ENCODE data around the gene LRP1B. TPM values are rescaled to one million over a fixed set of nuclear protein-coding genes. Genes with fewer than 3 reads are reported as not detected.

The LRP1B gene
- total and polyA plus RNA-seq, 2 donors (not counting 1 experiment from before 2014, with no cell fraction given), result not detected

GRCh38 chr2:140584471-140584870 lies 1546.3 kb downstream of the LRP1B start:
- no peak overlapping the region for H2AFZ ChIP-seq (ENCODE audit: insufficient read depth, low read depth, low read length, poor library complexity, severe bottlenecking)
- Mint-ChIP-seq H3K27ac (no peak overlapping the region), H3K27me3 (no peaks in the 10 kb centered on the region), H3K4me3 (no peak overlapping the region), H3K9me3 (ENCODE audit: insufficient read depth) (no peaks in the 10 kb centered on the region), H3K4me1 (no peaks in the 10 kb centered on the region)
- no peak overlapping the region for H3K4me2 ChIP-seq (replicated peaks; ENCODE audit: low read depth, low read length, poor library complexity, severe bottlenecking)
- ChIA-PET POLR2A (no interaction called here), CTCF (no interaction called here)
- no peak for ATAC-seq (ENCODE audit: low read depth)
- no peaks in the 10 kb centered on the region for H3K27me3 ChIP-seq (replicated peaks in 1 of 4; ENCODE audit: control extremely low read depth in 1 of 4, control insufficient read depth in 3 of 4, insufficient read depth in 4 of 4, low read length in 3 of 4)
- H3K4me1 ChIP-seq (ENCODE audit: control insufficient read depth in 2 of 2, insufficient read depth in 2 of 2, low read length in 2 of 2), result no peaks in the 10 kb centered on the region
- no peaks in the 10 kb centered on the region for H3K36me3 ChIP-seq (replicated peaks in 1 of 2; ENCODE audit: control extremely low read depth in 1 of 2, control insufficient read depth in 1 of 2, extremely low read depth in 1 of 2, insufficient read depth in 2 of 2, low read length in 1 of 2)
- H3K4me3 ChIP-seq (ENCODE audit: control extremely low read depth in 1 of 5, extremely low read depth in 1 of 5, insufficient read depth in 1 of 5, low read depth in 2 of 5, low read length in 4 of 5), result no peak overlapping the region
- H3K27ac ChIP-seq (ENCODE audit: low read length in 2 of 2), result no peak overlapping the region
- H3K9me3 ChIP-seq (ENCODE audit: control extremely low read depth in 1 of 3, control insufficient read depth in 2 of 3, insufficient read depth in 1 of 3, low read length in 2 of 3), result no peaks in the 10 kb centered on the region
- TF ChIP-seq CTCF (IDR thresholded peaks at IDR 0.05) (no peak), EZH2 (IDR thresholded peaks at IDR 0.05; ENCODE audit: borderline replicate concordance, insufficient read depth, low read depth, low read length, poor library complexity, severe bottlenecking) (no peak)
- no peaks in the 10 kb centered on the region for H3K79me2 ChIP-seq (ENCODE audit: control insufficient read depth, insufficient read depth, low read length)
- H3K9ac ChIP-seq (ENCODE audit: low read length), result no peak overlapping the region
- no peaks in the 10 kb centered on the region for H4K20me1 ChIP-seq (ENCODE audit: control insufficient read depth, insufficient read depth, low read length, poor library complexity, severe bottlenecking)
- intact Hi-C loops (cut with micrococcal nuclease), result no loop called here
- DNase-seq, result no peak

DNA sequence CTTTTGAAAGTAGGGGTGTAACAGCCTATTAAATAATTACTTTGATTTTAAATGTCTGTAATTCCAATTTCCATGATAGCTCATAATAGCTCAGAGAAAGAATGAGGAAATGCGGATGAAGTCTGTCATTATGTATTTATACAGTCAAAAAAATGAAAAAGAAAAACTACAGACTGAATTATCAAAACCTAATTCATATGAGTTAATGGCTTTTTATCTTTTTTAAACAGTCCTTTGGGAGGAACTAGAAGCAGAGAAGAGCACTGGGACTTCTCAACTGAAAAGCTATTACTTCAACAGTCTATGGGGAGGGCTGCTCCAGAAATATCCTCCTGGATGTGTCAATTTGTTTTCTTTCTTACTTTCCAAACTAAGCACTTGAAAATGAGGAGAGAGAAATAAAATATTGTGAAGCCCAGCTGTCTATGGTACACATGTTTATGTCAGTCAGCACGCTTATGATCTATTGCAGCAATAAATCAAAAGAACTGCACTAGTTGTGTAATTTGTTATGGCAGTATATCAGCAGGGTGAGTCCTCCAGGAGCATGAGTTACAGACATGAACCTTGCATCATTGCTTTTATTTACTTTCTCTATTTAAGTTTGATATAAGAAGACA lies 1550.2 kb downstream of the LRP1B start:
- ChIA-PET POLR2A (no interaction called here), CTCF (no interaction called here)
- Mint-ChIP-seq H3K27me3 (no peaks in the 10 kb centered on the region), H3K27ac (no peak overlapping the region), H3K4me3 (no peak overlapping the region), H3K4me1 (no peaks in the 10 kb centered on the region), H3K9me3 (ENCODE audit: insufficient read depth) (peaks cover 2% of the 10 kb centered on the region)
- H3K27me3 ChIP-seq (replicated peaks in 1 of 4; ENCODE audit: control extremely low read depth in 1 of 4, control insufficient read depth in 3 of 4, insufficient read depth in 4 of 4, low read length in 3 of 4), result no peaks in the 10 kb centered on the region
- no peak overlapping the region for H2AFZ ChIP-seq (ENCODE audit: insufficient read depth, low read depth, low read length, poor library complexity, severe bottlenecking)
- ATAC-seq (ENCODE audit: low read depth) (no peak), DNase-seq (no peak)
- H3K79me2 ChIP-seq (ENCODE audit: control insufficient read depth, insufficient read depth, low read length), result no peaks in the 10 kb centered on the region
- no peak overlapping the region for H3K4me2 ChIP-seq (replicated peaks; ENCODE audit: low read depth, low read length, poor library complexity, severe bottlenecking)
- intact Hi-C loops (cut with micrococcal nuclease), result no loop called here
- H3K9me3 ChIP-seq (ENCODE audit: control extremely low read depth in 1 of 3, control insufficient read depth in 2 of 3, insufficient read depth in 1 of 3, low read length in 2 of 3), result no peaks in the 10 kb centered on the region
- 67% methylated on average over 1 of the region's 2 CpGs for WGBS (ENCODE audit: insufficient coverage)
- no peak overlapping the region for H3K4me3 ChIP-seq (ENCODE audit: control extremely low read depth in 1 of 5, extremely low read depth in 1 of 5, insufficient read depth in 1 of 5, low read depth in 2 of 5, low read length in 4 of 5)
- TF ChIP-seq EZH2 (IDR thresholded peaks at IDR 0.05; ENCODE audit: borderline replicate concordance, insufficient read depth, low read depth, low read length, poor library complexity, severe bottlenecking) (no peak), CTCF (IDR thresholded peaks at IDR 0.05) (no peak)
- no peaks in the 10 kb centered on the region for H3K4me1 ChIP-seq (ENCODE audit: control insufficient read depth in 2 of 2, insufficient read depth in 2 of 2, low read length in 2 of 2)
- H4K20me1 ChIP-seq (ENCODE audit: control insufficient read depth, insufficient read depth, low read length, poor library complexity, severe bottlenecking), result no peaks in the 10 kb centered on the region
- no peak overlapping the region for H3K9ac ChIP-seq (ENCODE audit: low read length)
- no peaks in the 10 kb centered on the region for H3K36me3 ChIP-seq (replicated peaks in 1 of 2; ENCODE audit: control extremely low read depth in 1 of 2, control insufficient read depth in 1 of 2, extremely low read depth in 1 of 2, insufficient read depth in 2 of 2, low read length in 1 of 2)
- H3K27ac ChIP-seq (ENCODE audit: low read length in 2 of 2), result no peak overlapping the region
